Urothelium cell line (cell line): ENCODE data around the gene TMBIM1.

Source experiments
- DNase-seq: peaks from one replicate; pipeline ENCODE4 v3.0.0; 2011; ENCODE audit warnings: low spot score, mixed read lengths
- FAIRE-seq: peaks from 2 replicates; lab custom pipeline; 2011; peaks lifted over from hg19 to GRCh38; lab: Jason Lieb, UNC

The TMBIM1 gene

GRCh38 chr2:218260742-218261422, 31.4 kb downstream of the TMBIM1 start, which contains the start of gene GPBAR1:
Gene GPBAR1, plus strand, starts transcription at chr2:218261015. Its CDS starts 1,710 bp downstream, at chr2:218262725.
- FAIRE-seq (no peak), DNase-seq (no peak)

GRCh38 chr2:218260166-218260565, 32.1 kb downstream of the TMBIM1 start:
- peak; percentile 9 for FAIRE-seq
- no peak for DNase-seq

- DNase-seq = no peak
Observed at GRCh38 chr2:218259099-218259961, 33.0 kb downstream of the TMBIM1 start.

GRCh38 chr2:218257390-218257981, 34.8 kb downstream of the TMBIM1 start:
- FAIRE-seq (no peak), DNase-seq (peak; percentile 49)

More at GRCh38 chr2:218259099-218259961, 33.0 kb downstream of the TMBIM1 start:
- FAIRE-seq = no peak

GRCh38 chr2:218256612-218257350, 35.5 kb downstream of the TMBIM1 start:
- DNase-seq (no peak), FAIRE-seq (no peak)

- no peak for DNase-seq
- no peak for FAIRE-seq
Observed at GRCh38 chr2:218255446-218255845, 36.9 kb downstream of the TMBIM1 start.

GRCh38 chr2:218253232-218253625, 39.1 kb downstream of the TMBIM1 start:
- DNase-seq = no peak
- FAIRE-seq = no peak

- no peak for FAIRE-seq
- no peak for DNase-seq
Observed at GRCh38 chr2:218252509-218253231, 39.6 kb downstream of the TMBIM1 start.

- FAIRE-seq = no peak
- no peak for DNase-seq
Observed at GRCh38 chr2:218249691-218250090, 42.6 kb downstream of the TMBIM1 start.

- FAIRE-seq = no peak
- no peak for DNase-seq
Observed at GRCh38 chr2:218245214-218245613, 47.1 kb downstream of the TMBIM1 start.

- DNase-seq (no peak), FAIRE-seq (no peak)
Observed at GRCh38 chr2:218244665-218245064, 47.6 kb downstream of the TMBIM1 start.

GRCh38 chr2:218244204-218244603, 48.1 kb downstream of the TMBIM1 start:
- FAIRE-seq = no peak
- no peak for DNase-seq

- DNase-seq = no peak
- no peak for FAIRE-seq
Observed at GRCh38 chr2:218238887-218239286, 53.4 kb downstream of the TMBIM1 start.

GRCh38 chr2:218236829-218237228, 55.5 kb downstream of the TMBIM1 start:
- FAIRE-seq (no peak), DNase-seq (no peak)

GRCh38 chr2:218235017-218235416, 57.3 kb downstream of the TMBIM1 start:
- FAIRE-seq = no peak

GRCh38 chr2:218234521-218234920, 57.8 kb downstream of the TMBIM1 start:
- DNase-seq (no peak), FAIRE-seq (no peak)

More at GRCh38 chr2:218235017-218235416, 57.3 kb downstream of the TMBIM1 start:
- no peak for DNase-seq

- DNase-seq (no peak), FAIRE-seq (no peak)
Observed at GRCh38 chr2:218233543-218233942, 58.8 kb downstream of the TMBIM1 start.

- FAIRE-seq = no peak
- DNase-seq = peak; percentile 16
Observed at GRCh38 chr2:218230882-218231281, 61.4 kb downstream of the TMBIM1 start.

- FAIRE-seq (no peak), DNase-seq (no peak)
Observed at GRCh38 chr2:218229851-218230250, 62.5 kb downstream of the TMBIM1 start.

- DNase-seq = no peak
- FAIRE-seq = no peak
Observed at GRCh38 chr2:218229239-218229638, 63.1 kb downstream of the TMBIM1 start.
